ENCODE measurements around the gene TBC1D30. TPM values are rescaled to one million over a fixed set of nuclear protein-coding genes. Genes with fewer than 3 reads are reported as not detected.

TBC1D30 gene
- total RNA-seq, 4 donors from 2014 or later, result 7.0 to 31.3 (median 9.0) TPM

GRCh38 chr12:64826234-64826633 is 1.8 kb downstream of the TBC1D30 start:
- H3K4me1 ChIP-seq, result peaks cover 24 to 25% of the 10 kb centered on the region in 2 donors
- H3K27me3 ChIP-seq, result peaks cover 13% of the 10 kb centered on the region
- no peak overlapping the region for H3K27ac ChIP-seq
- intact Hi-C loops (cut with DNase I), result no loop called here
- DNase-seq, result peak; percentile 56 to 75
- no peaks in the 10 kb centered on the region for H3K9me3 ChIP-seq
- no peaks in the 10 kb centered on the region for H3K36me3 ChIP-seq
- WGBS, 2 donors, result 9 to 10% methylated on average over 19 of the region's 19 CpGs
- TF ChIP-seq POLR2A (IDR thresholded peaks at IDR 0.05), result no peak
- H3K4me3 ChIP-seq (replicated peaks in 1 of 3), result no peak overlapping the region

- WGBS, 2 donors, result 72 to 81% methylated on average over 6 of the region's 6 CpGs
- no peak for DNase-seq
- no peaks in the 10 kb centered on the region for H3K9me3 ChIP-seq
- no peak overlapping the region for H3K27ac ChIP-seq
- no peaks in the 10 kb centered on the region for H3K36me3 ChIP-seq
- intact Hi-C loops (cut with DNase I), result no loop called here
- no peak overlapping the region for H3K4me3 ChIP-seq (replicated peaks in 1 of 3)
- peaks cover 24 to 25% of the 10 kb centered on the region in 2 donors for H3K4me1 ChIP-seq
- TF ChIP-seq, protein P1, sequence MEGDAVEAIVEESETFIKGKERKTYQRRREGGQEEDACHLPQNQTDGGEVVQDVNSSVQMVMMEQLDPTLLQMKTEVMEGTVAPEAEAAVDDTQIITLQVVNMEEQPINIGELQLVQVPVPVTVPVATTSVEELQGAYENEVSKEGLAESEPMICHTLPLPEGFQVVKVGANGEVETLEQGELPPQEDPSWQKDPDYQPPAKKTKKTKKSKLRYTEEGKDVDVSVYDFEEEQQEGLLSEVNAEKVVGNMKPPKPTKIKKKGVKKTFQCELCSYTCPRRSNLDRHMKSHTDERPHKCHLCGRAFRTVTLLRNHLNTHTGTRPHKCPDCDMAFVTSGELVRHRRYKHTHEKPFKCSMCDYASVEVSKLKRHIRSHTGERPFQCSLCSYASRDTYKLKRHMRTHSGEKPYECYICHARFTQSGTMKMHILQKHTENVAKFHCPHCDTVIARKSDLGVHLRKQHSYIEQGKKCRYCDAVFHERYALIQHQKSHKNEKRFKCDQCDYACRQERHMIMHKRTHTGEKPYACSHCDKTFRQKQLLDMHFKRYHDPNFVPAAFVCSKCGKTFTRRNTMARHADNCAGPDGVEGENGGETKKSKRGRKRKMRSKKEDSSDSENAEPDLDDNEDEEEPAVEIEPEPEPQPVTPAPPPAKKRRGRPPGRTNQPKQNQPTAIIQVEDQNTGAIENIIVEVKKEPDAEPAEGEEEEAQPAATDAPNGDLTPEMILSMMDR (IDR thresholded peaks at IDR 0.05), result no peak
- TF ChIP-seq POLR2A (IDR thresholded peaks at IDR 0.05), result no peak
- peaks cover 13% of the 10 kb centered on the region for H3K27me3 ChIP-seq
These were observed 4.3 kb downstream of the TBC1D30 start for GRCh38 chr12:64828713-64829112.

DNA sequence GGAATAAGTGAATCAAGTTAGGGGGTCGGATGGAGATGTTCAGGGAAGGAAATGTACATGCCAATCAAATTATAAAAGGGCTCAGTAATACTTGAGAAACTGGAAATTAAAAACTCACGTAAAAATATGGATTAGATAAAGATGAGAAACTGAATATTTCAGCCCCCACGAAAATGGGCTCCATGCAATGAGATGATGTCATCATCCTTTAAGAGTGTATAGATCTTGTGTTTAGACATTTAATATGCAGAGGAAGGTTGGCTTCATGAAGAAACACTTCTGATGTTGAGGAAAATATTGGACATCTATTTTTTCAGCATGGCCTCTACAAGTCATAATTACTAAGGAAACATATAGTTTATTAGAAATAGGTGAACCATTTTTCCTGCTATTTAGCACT is 9.5 kb downstream of the TBC1D30 start:
- Histone ChIP-seq H3K27ac (no peak overlapping the region), H3K27me3 (no peaks in the 10 kb centered on the region), H3K9me3 (no peaks in the 10 kb centered on the region), H3K36me3 (no peaks in the 10 kb centered on the region), H3K4me3 (replicated peaks in 1 of 3) (no peak overlapping the region), H3K4me1 (no peaks in the 10 kb centered on the region)
- DNase-seq, result no peak
- WGBS, 2 donors, result 87% methylated on average over 3 of the region's 3 CpGs
- intact Hi-C loops (cut with DNase I), result no loop called here
- no peak for TF ChIP-seq POLR2A (IDR thresholded peaks at IDR 0.05)
- TF ChIP-seq, protein P1 (IDR thresholded peaks at IDR 0.05), result no peak

DNA sequence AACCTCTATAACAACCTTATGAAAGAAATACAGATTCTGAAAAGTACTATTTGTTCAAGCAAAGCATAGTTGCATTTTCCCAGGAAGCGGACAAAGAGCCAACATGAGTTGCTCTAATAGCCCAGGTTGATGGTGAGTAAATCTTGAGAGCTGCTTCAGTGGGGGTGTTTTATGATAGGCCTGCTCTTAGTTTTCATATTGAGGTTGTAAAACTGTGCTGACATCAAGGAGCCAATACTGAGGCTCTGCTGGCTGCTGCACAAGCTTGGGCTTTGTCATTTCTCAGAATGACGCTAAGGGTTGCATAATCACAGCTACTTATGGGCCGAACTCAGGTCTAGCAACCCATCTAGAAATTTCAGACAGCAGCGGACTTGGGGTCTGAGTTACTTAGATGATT is 11.5 kb downstream of the TBC1D30 start:
- intact Hi-C loops (cut with DNase I), result no loop called here
- no peaks in the 10 kb centered on the region for H3K9me3 ChIP-seq

GRCh38 chr12:64836856-64837255 is 12.4 kb downstream of the TBC1D30 start:
- TF ChIP-seq, protein P1 (IDR thresholded peaks at IDR 0.05), result no peak
- no peak for TF ChIP-seq POLR2A (IDR thresholded peaks at IDR 0.05)
- no peaks in the 10 kb centered on the region for H3K36me3 ChIP-seq
- no peaks in the 10 kb centered on the region for H3K9me3 ChIP-seq
- no peak for DNase-seq
- intact Hi-C loops (cut with DNase I), result no loop called here
- 87 to 93% methylated on average over 3 of the region's 3 CpGs for WGBS, 2 donors
- H3K27ac ChIP-seq, result no peak overlapping the region
- no peaks in the 10 kb centered on the region for H3K27me3 ChIP-seq
- no peak overlapping the region for H3K4me3 ChIP-seq (replicated peaks in 1 of 3)
- no peaks in the 10 kb centered on the region for H3K4me1 ChIP-seq

More for the DNA sequence above, 11.5 kb downstream of the TBC1D30 start:
- Histone ChIP-seq H3K36me3 (no peaks in the 10 kb centered on the region), H3K27me3 (no peaks in the 10 kb centered on the region), H3K27ac (no peak overlapping the region), H3K4me1 (no peaks in the 10 kb centered on the region), H3K4me3 (replicated peaks in 1 of 3) (no peak overlapping the region)
- WGBS, 2 donors, result 93 to 96% methylated on average over 4 of the region's 4 CpGs
- TF ChIP-seq POLR2A (IDR thresholded peaks at IDR 0.05), result no peak
- TF ChIP-seq, protein P1 (IDR thresholded peaks at IDR 0.05), result no peak
- no peak for DNase-seq

DNA sequence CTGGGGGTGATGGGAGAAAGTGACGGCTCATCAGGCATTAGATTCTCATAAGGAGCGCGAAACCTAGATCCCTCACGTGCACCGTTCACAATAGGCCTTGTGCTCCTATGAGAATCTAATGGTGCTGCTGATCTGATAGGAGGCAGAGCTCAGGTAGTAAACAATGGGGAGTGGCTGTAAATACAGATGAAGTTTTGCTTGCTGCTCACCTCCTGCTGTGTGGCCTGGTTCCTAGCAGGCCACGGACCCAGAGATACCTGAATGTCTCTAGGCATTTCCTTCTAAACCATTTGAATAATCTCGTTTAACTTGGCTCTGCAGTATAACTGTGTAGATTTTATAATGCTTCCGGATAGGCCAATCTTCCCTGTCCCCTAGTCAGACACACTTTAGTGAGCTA is 13.0 kb downstream of the TBC1D30 start:
- no peak for DNase-seq
- intact Hi-C loops (cut with DNase I), result no loop called here
- Histone ChIP-seq H3K36me3 (no peaks in the 10 kb centered on the region), H3K27ac (no peak overlapping the region), H3K27me3 (no peaks in the 10 kb centered on the region), H3K4me1 (no peaks in the 10 kb centered on the region), H3K4me3 (replicated peaks in 1 of 3) (no peak overlapping the region), H3K9me3 (no peaks in the 10 kb centered on the region)
- 82 to 84% methylated on average over 8 of the region's 8 CpGs for WGBS, 2 donors
- no peak for TF ChIP-seq POLR2A (IDR thresholded peaks at IDR 0.05)
- TF ChIP-seq, protein P1 (IDR thresholded peaks at IDR 0.05), result no peak
